H1 (cell line): Measurements from ENCODE around the gene ABCA2. TPM values are rescaled to one million over a fixed set of nuclear protein-coding genes. Genes with fewer than 3 reads are reported as not detected.

Experiments used
- CTCF ChIA-PET: fragments of 300-600 bp; sonication (Branson Sonifier 250); formaldehyde crosslinking; loops from one replicate; lab custom pipeline; 2021; ENCODE audit not compliant: partially characterized antibody; lab: Charles Lee
- POLR2A ChIA-PET: fragments of 300-600 bp; sonication (Branson Sonifier 250); formaldehyde crosslinking; loops from one replicate; lab custom pipeline; 2021; ENCODE audit warnings: inconsistent platforms; ENCODE audit not compliant: partially characterized antibody; lab: Charles Lee
- DNase-seq, 2 experiments: peaks; one replicate each; pipeline versions ENCODE4 v3.0.0 to v3.0.0-alpha.2; 2010 to 2022; ENCODE audit warnings: low spot score in 2 of 2, low read depth in 1 of 2, mixed read lengths in 1 of 2
- FAIRE-seq: peaks from 2 replicates; lab custom pipeline; 2011; peaks lifted over from hg19 to GRCh38; lab: Jason Lieb, UNC
- H2AFZ ChIP-seq: 2 replicates; pipeline ENCODE4 v1.8.1; 2012; ENCODE audit warnings: low read length, inconsistent platforms
- H2AK5ac ChIP-seq: 2 replicates; pipeline ENCODE4 v1.6.1; 2013; ENCODE audit warnings: low read depth, low read length
- H2BK120ac ChIP-seq: replicated peaks from 2 replicates; pipeline ENCODE3; 2013; ENCODE audit warnings: low read depth, low read length, inconsistent platforms
- H2BK12ac ChIP-seq: 2 replicates; pipeline ENCODE4 v1.6.1; 2013; ENCODE audit warnings: low read depth, low read length
- H2BK15ac ChIP-seq: 2 replicates; pipeline ENCODE4 v1.6.1; 2013; ENCODE audit warnings: low read length
- H2BK20ac ChIP-seq: 2 replicates; pipeline ENCODE4 v1.6.1; 2013; ENCODE audit warnings: low read length
- H2BK5ac ChIP-seq: 2 replicates; pipeline ENCODE4 v1.6.1; 2013; ENCODE audit warnings: low read depth, low read length
- H3K14ac ChIP-seq: 2 replicates; pipeline ENCODE4 v1.6.1; 2013; ENCODE audit warnings: inconsistent platforms; ENCODE audit not compliant: insufficient read length
- H3K18ac ChIP-seq: 2 replicates; pipeline ENCODE4 v1.6.1; 2013; ENCODE audit warnings: low read length; ENCODE audit errors: extremely low read depth
- H3K23ac ChIP-seq: 2 replicates; pipeline ENCODE4 v1.6.1; 2013; ENCODE audit warnings: inconsistent platforms; ENCODE audit not compliant: insufficient read length
- H3K23me2 ChIP-seq: 2 replicates; pipeline ENCODE4 v1.6.1; 2013; ENCODE audit warnings: low read depth, low read length
- H3K27ac ChIP-seq: 2 replicates; pipeline ENCODE4 v1.6.1; 2011; ENCODE audit warnings: low read depth, low read length, inconsistent platforms
- H3K27me3 ChIP-seq, 4 experiments: replicated peaks in 1 of 4; 1 replicate in 1 of 4; 2 replicates in 3 of 4; pipeline versions ENCODE4 v1.6.1 to v1.8.1; 2011 to 2013; ENCODE audit warnings: low read length in 3 of 4, mild to moderate bottlenecking in 3 of 4, inconsistent platforms in 2 of 4, mixed read lengths in 2 of 4, moderate library complexity in 1 of 4; ENCODE audit not compliant: control insufficient read depth in 3 of 4, insufficient read depth in 3 of 4; ENCODE audit errors: extremely low read depth in 1 of 4
- H3K36me3 ChIP-seq, 4 experiments: 2 replicates each; pipeline versions ENCODE4 v1.6.1 to v1.8.1; 2011 to 2013; ENCODE audit warnings: mild to moderate bottlenecking in 4 of 4, low read length in 3 of 4, moderate library complexity in 2 of 4, control low read depth in 1 of 4, inconsistent platforms in 1 of 4; ENCODE audit not compliant: insufficient read depth in 4 of 4, control insufficient read depth in 2 of 4
- H3K4ac ChIP-seq: replicated peaks from 2 replicates; pipeline ENCODE3; 2013; ENCODE audit warnings: low read length, low read depth, mixed read lengths, inconsistent platforms; ENCODE audit not compliant: insufficient read length
- H3K4me1 ChIP-seq, 4 experiments: replicated peaks in 1 of 4; 1 replicate in 1 of 4; 2 replicates in 3 of 4; pipeline versions ENCODE4 v1.6.1 to v1.8.1; 2011 to 2013; ENCODE audit warnings: low read length in 3 of 4, inconsistent platforms in 2 of 4, mixed read lengths in 1 of 4; ENCODE audit not compliant: insufficient read depth in 4 of 4, control insufficient read depth in 3 of 4
- H3K4me2 ChIP-seq, 2 experiments: 2 replicates each; pipeline versions ENCODE4 v1.6.1 to v1.8.1; 2011 to 2013; ENCODE audit warnings: low read depth in 2 of 2, low read length in 2 of 2, control low read depth in 1 of 2, inconsistent platforms in 1 of 2, mild to moderate bottlenecking in 1 of 2; ENCODE audit not compliant: insufficient read depth in 1 of 2
- H3K4me3 ChIP-seq, 4 experiments: fragments of 200-600, 300-600 bp in 1 of 4; sonication (generic), shearing (Covaris generic), sonication (Bioruptor Twin) in 1 of 4; 2 replicates each; pipeline versions ENCODE4 v1.5.1 to v1.8.1; 2011 to 2016; ENCODE audit warnings: low read length in 4 of 4, low read depth in 3 of 4, control low read depth in 2 of 4, inconsistent platforms in 2 of 4, mild to moderate bottlenecking in 2 of 4, mixed read lengths in 1 of 4, moderate library complexity in 1 of 4; ENCODE audit not compliant: insufficient read depth in 2 of 4; ENCODE audit errors: extremely low read depth in 1 of 4
- H3K56ac ChIP-seq: replicated peaks from 2 replicates; pipeline ENCODE3; 2013; ENCODE audit warnings: low read depth, mild to moderate bottlenecking, mixed read lengths, low read length, inconsistent platforms; ENCODE audit not compliant: insufficient read length
- H3K79me1 ChIP-seq: 2 replicates; pipeline ENCODE4 v1.6.1; 2013; ENCODE audit warnings: low read depth, low read length, control low read depth
- H3K79me2 ChIP-seq, 2 experiments: 2 replicates each; pipeline versions ENCODE4 v1.6.1 to v1.8.1; 2012 to 2013; ENCODE audit warnings: low read length in 2 of 2, mild to moderate bottlenecking in 2 of 2, inconsistent platforms in 1 of 2; ENCODE audit not compliant: insufficient read depth in 2 of 2, control insufficient read depth in 1 of 2
- H3K9ac ChIP-seq, 4 experiments: replicated peaks in 1 of 4; 1 replicate in 1 of 4; 2 replicates in 3 of 4; pipeline versions ENCODE4 v1.6.1 to v1.8.1; 2011 to 2013; ENCODE audit warnings: low read depth in 3 of 4, low read length in 3 of 4, control low read depth in 2 of 4, mild to moderate bottlenecking in 2 of 4, moderate library complexity in 2 of 4, inconsistent platforms in 1 of 4; ENCODE audit errors: extremely low read depth in 1 of 4
- H3K9me3 ChIP-seq, 2 experiments: 2 replicates each; pipeline versions ENCODE4 v1.6.1 to v1.8.1; 2012 to 2013; ENCODE audit warnings: mild to moderate bottlenecking in 2 of 2, moderate library complexity in 2 of 2, control low read depth in 1 of 2, inconsistent platforms in 1 of 2, low read depth in 1 of 2, low read length in 1 of 2, mixed read lengths in 1 of 2; ENCODE audit not compliant: insufficient read depth in 2 of 2
- H4K20me1 ChIP-seq, 2 experiments: replicated peaks in 1 of 2; 2 replicates each; pipeline versions ENCODE3 to v1.8.1; 2011 to 2013; ENCODE audit warnings: inconsistent platforms in 2 of 2, low read length in 2 of 2, mild to moderate bottlenecking in 1 of 2; ENCODE audit not compliant: insufficient read depth in 2 of 2, control insufficient read depth in 1 of 2
- H4K5ac ChIP-seq: 2 replicates; pipeline ENCODE4 v1.6.1; 2013; ENCODE audit warnings: low read length, low read depth, mixed read lengths, inconsistent platforms; ENCODE audit not compliant: insufficient read length
- H4K8ac ChIP-seq: 2 replicates; pipeline ENCODE4 v1.8.0; 2013; ENCODE audit warnings: mild to moderate bottlenecking, moderate library complexity, low read length, inconsistent platforms; ENCODE audit not compliant: insufficient read depth; ENCODE audit errors: extremely low read depth
- H4K91ac ChIP-seq: replicated peaks from 2 replicates; pipeline ENCODE3; 2013; ENCODE audit warnings: low read length, mixed read lengths, inconsistent platforms; ENCODE audit not compliant: insufficient read length
- CBX8 ChIP-seq: fragments of 300-800, 300-1000 bp; sonication (generic); IDR thresholded peaks from 2 replicates; pipeline ENCODE4 v1.7.1; 2016; ENCODE audit warnings: low read depth, low read length, borderline replicate concordance
- CHD2 ChIP-seq: IDR thresholded peaks from 2 replicates; pipeline ENCODE4 v1.6.1; 2012; ENCODE audit warnings: low read length, improper control_type of control experiment
- POLR2AphosphoS5 ChIP-seq: IDR thresholded peaks from 2 replicates; pipeline ENCODE4 v1.6.1; 2011; ENCODE audit warnings: low read depth, low read length
- RAD21 ChIP-seq, 2 experiments: IDR thresholded peaks in 1 of 2; conservative IDR thresholded peaks in 1 of 2; 2 replicates each; pipeline ENCODE4 v1.6.1; 2011; ENCODE audit warnings: low read depth in 2 of 2, low read length in 2 of 2, improper control_type of control experiment in 1 of 2, inconsistent platforms in 1 of 2, mild to moderate bottlenecking in 1 of 2, moderate library complexity in 1 of 2
- TAF7 ChIP-seq: optimal IDR thresholded peaks from 2 replicates; pipeline ENCODE3; 2011; ENCODE audit warnings: low read depth, mild to moderate bottlenecking, inconsistent platforms, low read length, moderate library complexity, borderline replicate concordance
- WGBS, 2 experiments: shearing (Covaris generic) in 1 of 2; methylation state at CpG; one replicate each; pipeline versions ENCODE4 v1.1.6 to v1.1.7; 2013 to 2015; ENCODE audit warnings: low lambda C conversion rate in 2 of 2, mixed read lengths in 2 of 2, inconsistent platforms in 1 of 2, low coverage in 1 of 2, missing lambda C conversion rate in 1 of 2; ENCODE audit not compliant: insufficient replicate concordance in 2 of 2, insufficient coverage in 1 of 2, insufficient read length in 1 of 2; ENCODE audit errors: extremely low coverage in 1 of 2, missing lambda C conversion rate in 1 of 2; 5-methylcytosine and 5-hydroxymethylcytosine counted together
- polyA plus RNA-seq, 7 experiments: library from polyadenylated mRNA; depleted of rRNA in 3 of 7; stranded (reverse) in 5 of 7; unstranded in 2 of 7; fragments of >200 nt in 5 of 7; fragments of 200-250 nt in 2 of 7; gene quantifications; 1 replicate in 5 of 7; 2 replicates in 1 of 7; 4 replicates in 1 of 7; pipeline versions ENCODE4 v1.2.1 to v1.2.3, GENCODE V29; 2011 to 2013; ENCODE audit warnings: missing spikeins in 2 of 7, mixed read lengths in 2 of 7
- total RNA-seq: library from RNA; stranded (reverse); fragmentation: NEBNext Ultra II Directional; extraction: Animal tissue kit (Norgen Biotek cat#: 25700); gene quantifications from 2 replicates; pipeline ENCODE4 v1.2.1, GENCODE V29; 2021
- TF ChIP-seq, protein P1 (sequence below): IDR thresholded peaks from 2 replicates; pipeline ENCODE4 v1.6.1; 2012; ENCODE audit warnings: low read length, inconsistent platforms
- TF ChIP-seq, protein P2 (sequence below), 3 experiments: IDR thresholded peaks; 1 replicate in 2 of 3; 2 replicates in 1 of 3; pipeline versions ENCODE4 v1.5.1 to v1.6.1; 2011; ENCODE audit warnings: low read length in 3 of 3, mild to moderate bottlenecking in 3 of 3, inconsistent platforms in 2 of 3, low read depth in 1 of 3, moderate library complexity in 1 of 3; ENCODE audit not compliant: insufficient read depth in 1 of 3; ENCODE audit errors: control extremely low read depth in 1 of 3

ABCA2 gene
- total and polyA plus RNA-seq, 2 of the 8 experiments (the other 6 are each of a cell fraction or from before 2014, with no cell fraction given) = 12.5 to 14.3 TPM

DNA sequence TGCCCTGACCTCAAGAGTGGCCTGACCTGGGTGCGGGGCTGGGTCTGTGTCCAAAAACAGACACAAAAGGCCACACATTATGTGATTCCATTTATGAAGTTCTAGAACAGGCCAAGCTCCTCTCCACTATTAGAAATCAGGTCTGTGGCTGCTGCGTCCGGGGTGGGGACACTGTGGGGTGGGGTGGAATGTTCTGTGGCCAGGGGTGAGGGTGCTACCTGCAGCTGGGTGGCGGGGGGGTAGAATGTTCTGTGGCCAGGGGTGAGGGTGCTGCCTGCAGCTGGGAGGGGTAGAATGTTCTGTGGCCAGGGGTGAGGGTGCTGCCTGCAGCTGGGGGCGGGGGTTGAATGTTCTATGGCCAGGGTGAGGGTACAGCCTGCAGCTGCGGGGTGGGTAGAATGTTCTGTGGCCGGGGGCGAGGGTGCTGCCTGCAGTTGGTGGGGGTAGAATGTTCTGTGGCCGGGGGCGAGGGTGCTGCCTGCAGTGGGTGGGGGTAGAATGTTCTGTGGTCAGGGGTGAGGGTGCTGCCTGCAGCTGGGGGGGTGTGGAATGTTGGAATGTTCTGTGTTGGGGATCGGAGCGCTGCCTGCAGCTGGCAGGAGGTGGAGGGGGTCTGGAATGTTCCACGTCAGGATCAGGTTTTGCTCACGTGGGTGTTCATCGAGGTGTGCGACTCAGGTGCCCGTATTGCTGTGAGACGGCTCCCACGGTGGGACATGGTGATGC is 67.7 kb downstream of the ABCA2 start:
- CTCF ChIA-PET = interaction anchor here (1.2 to 5.6 kb wide), 4 partner anchors 12 to 107 kb away, joined by 6 to 32 read pairs (median 18); partner anchors contain the start of gene PTGDS
- TF ChIP-seq CHD2 (no peak), TAF7 (no peak), CBX8 (no peak), POLR2AphosphoS5 (no peak), RAD21 (IDR thresholded peaks at IDR 0.05 in 1 of 2, conservative IDR thresholded peaks at IDR 0.05 in 1 of 2; ENCODE audit: low read depth in 2 of 2, low read length in 2 of 2) (no peak)
- TF ChIP-seq, protein P1, sequence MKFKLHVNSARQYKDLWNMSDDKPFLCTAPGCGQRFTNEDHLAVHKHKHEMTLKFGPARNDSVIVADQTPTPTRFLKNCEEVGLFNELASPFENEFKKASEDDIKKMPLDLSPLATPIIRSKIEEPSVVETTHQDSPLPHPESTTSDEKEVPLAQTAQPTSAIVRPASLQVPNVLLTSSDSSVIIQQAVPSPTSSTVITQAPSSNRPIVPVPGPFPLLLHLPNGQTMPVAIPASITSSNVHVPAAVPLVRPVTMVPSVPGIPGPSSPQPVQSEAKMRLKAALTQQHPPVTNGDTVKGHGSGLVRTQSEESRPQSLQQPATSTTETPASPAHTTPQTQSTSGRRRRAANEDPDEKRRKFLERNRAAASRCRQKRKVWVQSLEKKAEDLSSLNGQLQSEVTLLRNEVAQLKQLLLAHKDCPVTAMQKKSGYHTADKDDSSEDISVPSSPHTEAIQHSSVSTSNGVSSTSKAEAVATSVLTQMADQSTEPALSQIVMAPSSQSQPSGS = no peak
- TF ChIP-seq, protein P2, sequence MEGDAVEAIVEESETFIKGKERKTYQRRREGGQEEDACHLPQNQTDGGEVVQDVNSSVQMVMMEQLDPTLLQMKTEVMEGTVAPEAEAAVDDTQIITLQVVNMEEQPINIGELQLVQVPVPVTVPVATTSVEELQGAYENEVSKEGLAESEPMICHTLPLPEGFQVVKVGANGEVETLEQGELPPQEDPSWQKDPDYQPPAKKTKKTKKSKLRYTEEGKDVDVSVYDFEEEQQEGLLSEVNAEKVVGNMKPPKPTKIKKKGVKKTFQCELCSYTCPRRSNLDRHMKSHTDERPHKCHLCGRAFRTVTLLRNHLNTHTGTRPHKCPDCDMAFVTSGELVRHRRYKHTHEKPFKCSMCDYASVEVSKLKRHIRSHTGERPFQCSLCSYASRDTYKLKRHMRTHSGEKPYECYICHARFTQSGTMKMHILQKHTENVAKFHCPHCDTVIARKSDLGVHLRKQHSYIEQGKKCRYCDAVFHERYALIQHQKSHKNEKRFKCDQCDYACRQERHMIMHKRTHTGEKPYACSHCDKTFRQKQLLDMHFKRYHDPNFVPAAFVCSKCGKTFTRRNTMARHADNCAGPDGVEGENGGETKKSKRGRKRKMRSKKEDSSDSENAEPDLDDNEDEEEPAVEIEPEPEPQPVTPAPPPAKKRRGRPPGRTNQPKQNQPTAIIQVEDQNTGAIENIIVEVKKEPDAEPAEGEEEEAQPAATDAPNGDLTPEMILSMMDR (IDR thresholded peaks at IDR 0.05; ENCODE audit: control extremely low read depth in 1 of 3, insufficient read depth in 1 of 3, low read depth in 1 of 3, low read length in 3 of 3) = no peak

More for the DNA sequence above, 67.7 kb downstream of the ABCA2 start:
- Histone ChIP-seq H3K4me2 (no peak overlapping the region), H3K56ac (no peak overlapping the region), H2BK5ac (no peak overlapping the region), H3K79me1 (no peaks in the 10 kb centered on the region; the same call in 1 of the 2 replicates), H3K27ac (no peak overlapping the region), H3K23me2 (peaks cover 12% of the 10 kb centered on the region; the same call in 1 of the 2 replicates), H3K4me3 (no peak overlapping the region), H3K14ac (no peak overlapping the region), H3K27me3 (no peaks in the 10 kb centered on the region), H4K5ac (no peak overlapping the region), H2BK120ac (no peak overlapping the region), H4K20me1 (peaks cover 0 to 6% of the 10 kb centered on the region in 2 experiments), H3K18ac (no peak overlapping the region), H3K9ac (no peak overlapping the region), H2AFZ (no peak overlapping the region), H3K4ac (no peak overlapping the region), H3K9me3 (no peaks in the 10 kb centered on the region), H4K91ac (no peak overlapping the region), H3K23ac (no peak overlapping the region), H3K4me1 (peaks cover 0 to 3% (median under 1%) of the 10 kb centered on the region in 4 experiments; a peak in 3 of 7 replicates), H4K8ac (peak overlapping the region; percentile 89), H3K79me2 (no peaks in the 10 kb centered on the region), H2AK5ac (no peak overlapping the region), H2BK15ac (no peak overlapping the region), H3K36me3 (no peaks in the 10 kb centered on the region), H2BK20ac (no peak overlapping the region), H2BK12ac (no peak overlapping the region)
- FAIRE-seq = no peak
- DNase-seq = no peak
- 90% methylated on average over 14 of the region's 19 CpGs; no CpG with 5 or more reads in 1 of the 2 experiments for WGBS, 2 experiments
- POLR2A ChIA-PET = interaction anchor here (1.2 kb wide), 1 partner anchor 113 kb away, joined by 3 read pairs; no protein-coding TSS in a partner anchor
